A673 (cell line): ENCODE results near the gene PSMD13. TPM values are rescaled to one million over a fixed set of nuclear protein-coding genes. Genes with fewer than 3 reads are reported as not detected.

Source experiments
- BruUV-seq: library from RNA; stranded (reverse); fragments of 400-500 nt; replicated peaks from 2 replicates; lab custom pipeline; 2021; lab: Mats Ljungman, UMichigan
- CTCF ChIA-PET: fragments of 300-600 bp; sonication (Branson Sonifier 250); formaldehyde crosslinking; loops from one replicate; lab custom pipeline; 2022; ENCODE audit warnings: antibody characterized with exemption; lab: Charles Lee
- POLR2A ChIA-PET: fragments of 300-600 bp; sonication (Branson Sonifier 250); formaldehyde crosslinking; loops from one replicate; lab custom pipeline; 2022; ENCODE audit warnings: antibody characterized with exemption; ENCODE audit not compliant: low non-redundant PET; lab: Charles Lee
- DNase-seq: peaks from one replicate; pipeline ENCODE4 v3.0.0-alpha.2; 2015; ENCODE audit warnings: low spot score
- H3K27ac ChIP-seq: fragments of 200-600 bp; sonication (generic); 2 replicates; pipeline ENCODE4 v1.5.1; 2016; ENCODE audit warnings: mixed run types, low read depth, mild to moderate bottlenecking, mixed read lengths, antibody characterized with exemption, low read length; ENCODE audit not compliant: poor library complexity, severe bottlenecking
- H3K27me3 ChIP-seq: fragments of 200-600 bp; sonication (generic); replicated peaks from 2 replicates; pipeline ENCODE4 v1.6.1; 2017; ENCODE audit warnings: mixed run types, low read depth, mild to moderate bottlenecking, mixed read lengths, antibody characterized with exemption, low read length; ENCODE audit not compliant: insufficient read depth, poor library complexity
- H3K36me3 ChIP-seq: fragments of 200-600 bp; sonication (generic); 2 replicates; pipeline ENCODE4 v1.6.1; 2016; ENCODE audit warnings: mixed run types, mild to moderate bottlenecking, mixed read lengths, antibody characterized with exemption, low read length; ENCODE audit not compliant: insufficient read depth, poor library complexity, severe bottlenecking
- H3K4me1 ChIP-seq: fragments of 200-600 bp; sonication (generic); 2 replicates; pipeline ENCODE4 v1.6.1; 2017; ENCODE audit warnings: mixed run types, mild to moderate bottlenecking, mixed read lengths, antibody characterized with exemption, low read length; ENCODE audit not compliant: insufficient read depth, poor library complexity, severe bottlenecking
- H3K4me3 ChIP-seq: fragments of 200-600 bp; sonication (generic); 2 replicates; pipeline ENCODE4 v1.5.1; 2016; ENCODE audit warnings: low read depth, mixed run types, mild to moderate bottlenecking, mixed read lengths, low read length; ENCODE audit not compliant: poor library complexity, severe bottlenecking
- H3K9me3 ChIP-seq: fragments of 200-600 bp; sonication (generic); 2 replicates; pipeline ENCODE4 v1.6.1; 2016; ENCODE audit warnings: mixed run types, low read depth, mild to moderate bottlenecking, mixed read lengths, antibody characterized with exemption, low read length; ENCODE audit not compliant: poor library complexity, severe bottlenecking
- EZH2 ChIP-seq: fragments of 200-600 bp; sonication (generic); IDR thresholded peaks from 2 replicates; pipeline ENCODE4 v1.6.1; 2017; ENCODE audit warnings: borderline replicate concordance, low read depth, mild to moderate bottlenecking, mixed read lengths, antibody characterized with exemption, low read length; ENCODE audit not compliant: poor library complexity, severe bottlenecking
- intact Hi-C: fragments of 100-400 bp; cut with micrococcal nuclease; formaldehyde crosslinking; loops from one replicate; pipeline ENCODE4 v1.10.0; 2022; ENCODE audit not compliant: unreplicated experiment
- total RNA-seq: library from RNA; stranded (reverse); gene quantifications from 2 replicates; pipeline ENCODE4 v1.2.3, GENCODE V29; 2021
- TF ChIP-seq, protein P1 (sequence below): fragments of 300-800, 200-600 bp; sonication (generic); conservative IDR thresholded peaks from 2 replicates; pipeline ENCODE4 v1.5.1; 2017; ENCODE audit warnings: low read depth, mild to moderate bottlenecking, antibody characterized with exemption, low read length, moderate library complexity, mixed read lengths

Gene PSMD13
- total RNA-seq, 1 experiment from 2014 or later, result 199 TPM

DNA sequence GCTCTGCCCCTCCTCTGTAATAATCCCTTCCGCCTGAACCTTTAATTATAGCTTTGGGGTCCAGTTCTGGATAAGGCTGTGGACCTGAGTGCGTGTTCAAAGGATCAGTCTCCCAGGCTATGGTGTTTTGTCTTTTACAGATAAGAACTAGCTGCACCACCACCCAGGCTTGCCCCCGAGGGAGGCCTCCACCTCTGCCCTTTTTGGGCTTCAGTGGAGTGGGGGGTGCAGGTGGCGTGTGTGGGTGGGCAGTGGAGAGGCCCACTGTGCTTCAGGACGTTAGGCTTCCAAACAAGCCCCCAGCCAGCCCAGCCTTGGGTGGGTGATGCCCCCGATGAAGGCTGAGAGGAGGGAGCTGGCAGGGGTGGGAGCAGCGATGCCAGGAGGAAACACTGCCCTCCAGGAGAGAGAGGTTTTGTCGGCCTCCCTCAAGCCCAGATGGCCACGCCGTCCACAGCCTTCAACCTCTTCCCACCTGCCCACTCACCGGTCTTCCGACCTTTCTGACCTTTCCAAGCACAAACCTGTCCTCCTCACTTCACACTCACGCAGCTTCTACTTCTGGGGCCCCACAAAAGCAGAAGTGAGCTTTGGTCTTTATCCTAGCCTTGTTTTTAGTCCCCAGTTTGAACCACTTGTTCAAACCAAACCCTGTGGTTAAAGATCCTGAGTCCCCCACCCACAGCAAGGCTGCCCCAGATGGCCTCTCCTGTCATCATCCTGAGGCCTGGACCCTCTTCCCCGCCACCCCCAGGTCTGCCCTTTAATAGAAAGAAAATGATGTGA lies 20.4 kb downstream of the PSMD13 start:
- H3K4me1 ChIP-seq, result no peaks in the 10 kb centered on the region
- no peak for TF ChIP-seq EZH2
- TF ChIP-seq, protein P1, sequence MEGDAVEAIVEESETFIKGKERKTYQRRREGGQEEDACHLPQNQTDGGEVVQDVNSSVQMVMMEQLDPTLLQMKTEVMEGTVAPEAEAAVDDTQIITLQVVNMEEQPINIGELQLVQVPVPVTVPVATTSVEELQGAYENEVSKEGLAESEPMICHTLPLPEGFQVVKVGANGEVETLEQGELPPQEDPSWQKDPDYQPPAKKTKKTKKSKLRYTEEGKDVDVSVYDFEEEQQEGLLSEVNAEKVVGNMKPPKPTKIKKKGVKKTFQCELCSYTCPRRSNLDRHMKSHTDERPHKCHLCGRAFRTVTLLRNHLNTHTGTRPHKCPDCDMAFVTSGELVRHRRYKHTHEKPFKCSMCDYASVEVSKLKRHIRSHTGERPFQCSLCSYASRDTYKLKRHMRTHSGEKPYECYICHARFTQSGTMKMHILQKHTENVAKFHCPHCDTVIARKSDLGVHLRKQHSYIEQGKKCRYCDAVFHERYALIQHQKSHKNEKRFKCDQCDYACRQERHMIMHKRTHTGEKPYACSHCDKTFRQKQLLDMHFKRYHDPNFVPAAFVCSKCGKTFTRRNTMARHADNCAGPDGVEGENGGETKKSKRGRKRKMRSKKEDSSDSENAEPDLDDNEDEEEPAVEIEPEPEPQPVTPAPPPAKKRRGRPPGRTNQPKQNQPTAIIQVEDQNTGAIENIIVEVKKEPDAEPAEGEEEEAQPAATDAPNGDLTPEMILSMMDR, result no peak
- no peak overlapping the region for H3K27ac ChIP-seq
- ChIA-PET CTCF (no interaction called here), POLR2A (no interaction called here)
- DNase-seq, result no peak
- intact Hi-C loops, result loop anchor here (10.0 kb wide), 1 partner anchor 98 kb away; no protein-coding TSS in a partner anchor
- H3K36me3 ChIP-seq, result peaks cover 7% of the 10 kb centered on the region
- H3K4me3 ChIP-seq, result no peak overlapping the region
- BruUV-seq, result no TSS peak
- no peaks in the 10 kb centered on the region for H3K27me3 ChIP-seq
- no peaks in the 10 kb centered on the region for H3K9me3 ChIP-seq

DNA sequence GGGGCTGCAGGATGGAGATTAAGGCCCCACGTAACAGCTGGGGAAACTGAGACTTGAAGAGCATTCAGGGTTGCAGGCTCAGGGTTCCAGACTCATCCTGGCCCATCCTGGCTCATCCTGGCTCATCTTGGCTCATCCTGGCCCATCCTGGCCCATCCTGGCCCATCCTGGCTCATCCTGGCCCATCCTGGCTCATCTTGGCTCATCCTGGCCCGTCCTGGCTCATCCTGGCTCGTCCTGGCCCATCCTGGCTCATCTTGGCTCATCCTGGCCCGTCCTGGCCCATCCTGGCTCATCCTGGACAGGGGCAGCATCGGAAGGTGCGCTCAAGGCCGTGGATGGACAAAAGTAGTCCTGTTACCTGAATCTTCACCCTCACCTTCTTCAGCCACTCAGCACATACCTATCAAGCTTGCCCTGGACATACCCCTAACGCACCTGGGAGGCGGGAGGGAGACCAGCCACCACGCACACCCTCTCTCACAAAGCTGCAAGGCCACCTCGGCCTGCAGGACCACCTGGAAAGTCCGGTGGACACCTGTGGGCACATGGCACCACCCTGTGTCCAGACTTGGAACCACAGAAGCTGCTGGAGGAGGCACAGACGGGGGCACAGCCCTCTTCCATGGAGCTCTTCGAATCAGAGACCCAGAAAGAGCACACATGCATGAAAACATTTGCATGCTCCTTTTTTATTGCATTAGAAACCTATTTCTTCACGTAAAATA lies 21.2 kb downstream of the PSMD13 start:
- BruUV-seq, result no TSS peak
- CTCF ChIA-PET, result no interaction called here
- Histone ChIP-seq H3K4me3 (no peak overlapping the region), H3K9me3 (no peaks in the 10 kb centered on the region), H3K27me3 (no peaks in the 10 kb centered on the region), H3K27ac (no peak overlapping the region), H3K4me1 (no peaks in the 10 kb centered on the region), H3K36me3 (no peaks in the 10 kb centered on the region)
- TF ChIP-seq EZH2, result no peak
- TF ChIP-seq, protein P1, result 0 out of 2 replicates have a peak, but pooled peaks have one; percentile 13
- POLR2A ChIA-PET, result no interaction called here
- intact Hi-C loops, result loop anchor here (10.0 kb wide), 1 partner anchor 97 kb away; no protein-coding TSS in a partner anchor
- DNase-seq, result no peak

DNA sequence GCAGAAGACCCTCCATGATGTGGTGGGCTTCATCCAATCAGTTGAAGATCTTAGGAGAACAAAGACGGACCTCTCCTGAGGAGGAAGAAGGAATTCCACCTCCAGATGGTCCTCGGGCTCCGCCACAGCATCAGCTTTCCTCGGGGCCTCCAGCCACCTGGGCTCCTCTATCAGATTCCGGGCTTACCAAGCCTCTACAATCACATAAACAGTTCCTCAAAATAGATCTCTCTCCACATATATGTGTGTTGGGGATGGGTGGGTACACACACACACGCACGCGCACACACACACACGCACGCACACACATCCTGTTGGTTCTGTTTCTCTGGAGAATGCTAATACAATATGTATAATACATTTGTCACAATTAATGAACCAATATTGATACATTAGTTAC lies 22.6 kb downstream of the PSMD13 start:
- ChIA-PET CTCF (no interaction called here), POLR2A (no interaction called here)
- DNase-seq, result no peak
- BruUV-seq, result no TSS peak
- H3K4me1 ChIP-seq, result no peaks in the 10 kb centered on the region
- TF ChIP-seq EZH2, result no peak
- TF ChIP-seq, protein P1, result no peak
- no peaks in the 10 kb centered on the region for H3K36me3 ChIP-seq
- intact Hi-C loops, result loop anchor here (10.0 kb wide), 1 partner anchor 95 kb away; no protein-coding TSS in a partner anchor
- H3K4me3 ChIP-seq, result no peak overlapping the region
- no peaks in the 10 kb centered on the region for H3K27me3 ChIP-seq
- H3K9me3 ChIP-seq, result no peaks in the 10 kb centered on the region
- H3K27ac ChIP-seq, result no peak overlapping the region
